Sigmoid colon (tissue), 7 donors: ENCODE measurements around the gene PHTF2. TPM values are rescaled to one million over a fixed set of nuclear protein-coding genes. Genes with fewer than 3 reads are reported as not detected.

Experiments used
- DNase-seq: peaks from one replicate; pipeline ENCODE4 v3.0.0-alpha.2; 2019
- H3K27ac ChIP-seq, 4 donors: fragments of 200-600 bp; sonication (generic); one replicate each; pipeline ENCODE4 v1.5.1; 2016 to 2019; ENCODE audit warnings: mild to moderate bottlenecking in 1 of 4
- H3K27me3 ChIP-seq, 3 donors: fragments of 200-600 bp; sonication (generic); one replicate each; pipeline ENCODE4 v1.5.1; 2019; ENCODE audit warnings: mild to moderate bottlenecking in 1 of 3
- H3K36me3 ChIP-seq, 4 donors: fragments of 200-600 bp; sonication (generic); one replicate each; pipeline ENCODE4 v1.5.1; 2016 to 2019
- H3K4me1 ChIP-seq, 4 donors: fragments of 200-600 bp; sonication (generic); one replicate each; pipeline ENCODE4 v1.5.1; 2017 to 2019
- H3K4me3 ChIP-seq, 4 donors: fragments of 200-600 bp; sonication (generic); one replicate each; pipeline ENCODE4 v1.5.1; 2017 to 2019; ENCODE audit warnings: mild to moderate bottlenecking in 2 of 4, moderate library complexity in 1 of 4
- H3K9me3 ChIP-seq, 4 donors: fragments of 200-600 bp in 3 of 4; sonication (generic) in 3 of 4; one replicate each; pipeline versions ENCODE4 v1.5.1 to v1.6.1; 2013 to 2019
- EP300 ChIP-seq, 4 donors: sonication (generic); formaldehyde crosslinking; IDR thresholded peaks; one replicate each; pipeline ENCODE4 v1.6.1; 2017; ENCODE audit warnings: antibody characterized with exemption in 4 of 4
- POLR2A ChIP-seq, 2 donors: fragments of 450-650 bp; IDR thresholded peaks; one replicate each; pipeline ENCODE4 v1.6.1; 2016; ENCODE audit warnings: antibody characterized with exemption in 2 of 2, mild to moderate bottlenecking in 2 of 2, moderate library complexity in 2 of 2
- POLR2AphosphoS5 ChIP-seq, 4 donors: sonication (generic); formaldehyde crosslinking; IDR thresholded peaks; one replicate each; pipeline ENCODE4 v1.6.1; 2017; ENCODE audit warnings: antibody characterized with exemption in 4 of 4
- WGBS, 2 donors: extraction: QIAGEN DNeasy Blood & Tissue Kit; methylation state at CpG; one replicate each; pipeline ENCODE4 v1.1.7; 2013; 5-methylcytosine and 5-hydroxymethylcytosine counted together
- intact Hi-C: fragments of 100-400 bp; cut with DNase I; formaldehyde crosslinking; loops from one replicate; pipeline ENCODE4 v1.15.1; 2023
- polyA plus RNA-seq, 3 donors: library from polyadenylated mRNA; stranded (reverse); fragments of 200-250 nt; gene quantifications; one replicate each; pipeline ENCODE4 v1.2.3, GENCODE V29; 2013
- total RNA-seq, 4 donors: library from RNA; depleted of rRNA; stranded (reverse); fragments of >200 nt; gene quantifications; one replicate each; pipeline ENCODE4 v1.1.0, GENCODE V29; 2016
- TF ChIP-seq, protein P1 (sequence below), 4 experiments: fragments of 450-650 bp in 3 of 4; fragments of 200-600 bp in 1 of 4; IDR thresholded peaks; one replicate each; pipeline ENCODE4 v1.5.1; 2016 to 2019; ENCODE audit warnings: antibody characterized with exemption in 4 of 4, mild to moderate bottlenecking in 3 of 4, moderate library complexity in 2 of 4
- donor health status: healthy with polysubstance abuse.
- donor health status: Bipolar disorder and iron deficiency.
- donor health status: healthy.

The PHTF2 gene
- total and polyA plus RNA-seq, 7 donors = 2.3 to 19.3 (median 17.4) TPM

DNA sequence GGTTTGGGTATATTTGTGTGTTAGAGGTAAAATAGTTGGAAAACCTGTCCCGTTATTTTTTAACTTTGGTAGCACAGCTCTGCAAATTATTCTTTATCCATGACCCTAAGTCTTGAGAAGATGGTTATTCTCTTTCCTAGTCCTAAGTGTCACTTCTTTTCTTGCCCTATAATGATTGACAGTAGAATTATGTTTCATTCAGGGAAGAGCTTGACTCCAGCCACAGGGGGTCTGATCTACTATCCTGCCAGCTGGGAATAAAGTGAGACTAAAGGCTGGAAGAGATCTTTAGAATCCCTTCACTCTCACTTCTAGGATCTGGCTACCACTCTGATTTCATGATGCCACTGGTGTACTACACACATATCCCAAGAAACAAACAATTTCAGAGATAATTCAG, 90.4 kb downstream of the PHTF2 start:
- Histone ChIP-seq H3K9me3 (no peaks in the 10 kb centered on the region), H3K27me3 (no peaks in the 10 kb centered on the region), H3K4me3 (no peak overlapping the region), H3K4me1 (peaks cover 0 to 13% (median 2%) of the 10 kb centered on the region in 4 donors), H3K36me3 (no peaks in the 10 kb centered on the region), H3K27ac (no peak overlapping the region)
- TF ChIP-seq EP300 (IDR thresholded peaks at IDR 0.05) (no peak), POLR2AphosphoS5 (IDR thresholded peaks at IDR 0.05) (no peak), POLR2A (IDR thresholded peaks at IDR 0.05) (no peak)
- TF ChIP-seq, protein P1, sequence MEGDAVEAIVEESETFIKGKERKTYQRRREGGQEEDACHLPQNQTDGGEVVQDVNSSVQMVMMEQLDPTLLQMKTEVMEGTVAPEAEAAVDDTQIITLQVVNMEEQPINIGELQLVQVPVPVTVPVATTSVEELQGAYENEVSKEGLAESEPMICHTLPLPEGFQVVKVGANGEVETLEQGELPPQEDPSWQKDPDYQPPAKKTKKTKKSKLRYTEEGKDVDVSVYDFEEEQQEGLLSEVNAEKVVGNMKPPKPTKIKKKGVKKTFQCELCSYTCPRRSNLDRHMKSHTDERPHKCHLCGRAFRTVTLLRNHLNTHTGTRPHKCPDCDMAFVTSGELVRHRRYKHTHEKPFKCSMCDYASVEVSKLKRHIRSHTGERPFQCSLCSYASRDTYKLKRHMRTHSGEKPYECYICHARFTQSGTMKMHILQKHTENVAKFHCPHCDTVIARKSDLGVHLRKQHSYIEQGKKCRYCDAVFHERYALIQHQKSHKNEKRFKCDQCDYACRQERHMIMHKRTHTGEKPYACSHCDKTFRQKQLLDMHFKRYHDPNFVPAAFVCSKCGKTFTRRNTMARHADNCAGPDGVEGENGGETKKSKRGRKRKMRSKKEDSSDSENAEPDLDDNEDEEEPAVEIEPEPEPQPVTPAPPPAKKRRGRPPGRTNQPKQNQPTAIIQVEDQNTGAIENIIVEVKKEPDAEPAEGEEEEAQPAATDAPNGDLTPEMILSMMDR (IDR thresholded peaks at IDR 0.05) = no peak
- intact Hi-C loops = no loop called here
- 98% methylated on average over 1 of the region's 1 CpG for WGBS, 2 donors
- no peak for DNase-seq

DNA sequence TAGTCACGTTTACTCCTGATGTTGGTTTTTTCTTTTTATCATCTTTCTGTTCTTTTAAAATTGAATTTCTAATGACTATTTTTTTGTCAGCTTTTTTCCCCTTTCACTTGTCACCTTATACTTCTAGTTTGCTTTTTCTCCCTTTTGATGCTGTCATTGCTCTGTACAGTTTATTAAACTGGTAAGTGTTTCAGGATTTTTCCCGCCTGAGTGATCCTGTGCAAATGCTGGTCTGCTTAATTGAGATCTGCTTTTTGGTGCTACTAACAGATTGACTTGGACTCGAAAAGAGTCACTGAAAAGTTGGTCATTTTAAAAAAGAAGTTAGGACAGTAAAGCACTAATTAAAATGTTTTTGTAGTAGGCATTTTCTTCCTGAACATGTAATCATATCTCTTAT, 95.2 kb downstream of the PHTF2 start:
- H3K27ac ChIP-seq = no peak overlapping the region
- 88 to 89% methylated on average over 3 of the region's 3 CpGs for WGBS, 2 donors
- no peaks in the 10 kb centered on the region for H3K27me3 ChIP-seq
- no peaks in the 10 kb centered on the region for H3K36me3 ChIP-seq
- TF ChIP-seq EP300 (IDR thresholded peaks at IDR 0.05) = no peak
- no peak for TF ChIP-seq POLR2A (IDR thresholded peaks at IDR 0.05)
- TF ChIP-seq, protein P1 (IDR thresholded peaks at IDR 0.05) = no peak
- intact Hi-C loops = no loop called here
- no peaks in the 10 kb centered on the region for H3K4me1 ChIP-seq
- H3K4me3 ChIP-seq = no peak overlapping the region
- DNase-seq = no peak
- no peaks in the 10 kb centered on the region for H3K9me3 ChIP-seq

DNA sequence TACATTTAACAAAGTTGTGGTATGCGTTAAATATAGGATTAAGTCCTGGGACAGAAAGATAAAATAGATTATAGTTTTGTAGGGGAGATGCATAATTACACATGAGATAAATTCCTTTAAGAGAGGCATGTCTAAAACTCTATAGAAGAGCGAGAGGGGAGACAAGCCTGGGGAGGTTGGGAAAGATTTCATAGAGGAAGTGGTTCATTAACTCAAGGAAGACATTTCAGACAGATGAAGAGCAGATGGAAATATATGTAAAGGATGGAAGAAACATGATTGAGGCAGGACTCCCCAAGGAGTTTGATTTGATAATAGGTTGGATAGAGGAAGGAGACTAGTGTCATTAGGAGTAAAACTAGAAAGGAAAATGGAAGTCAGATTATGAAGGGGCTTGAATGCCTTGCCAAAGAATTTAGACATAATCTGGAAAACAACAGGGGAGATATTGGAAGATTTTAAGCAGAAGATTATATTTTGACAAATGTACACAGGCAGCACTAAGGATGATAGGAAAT, 96.1 kb downstream of the PHTF2 start:
- WGBS, 2 donors = 84 to 93% methylated on average over 2 of the region's 2 CpGs
- H3K9me3 ChIP-seq = no peaks in the 10 kb centered on the region
- TF ChIP-seq EP300 (IDR thresholded peaks at IDR 0.05) (no peak), POLR2A (IDR thresholded peaks at IDR 0.05) (no peak), POLR2AphosphoS5 (IDR thresholded peaks at IDR 0.05) (no peak)
- TF ChIP-seq, protein P1 (IDR thresholded peaks at IDR 0.05) = no peak

DNA sequence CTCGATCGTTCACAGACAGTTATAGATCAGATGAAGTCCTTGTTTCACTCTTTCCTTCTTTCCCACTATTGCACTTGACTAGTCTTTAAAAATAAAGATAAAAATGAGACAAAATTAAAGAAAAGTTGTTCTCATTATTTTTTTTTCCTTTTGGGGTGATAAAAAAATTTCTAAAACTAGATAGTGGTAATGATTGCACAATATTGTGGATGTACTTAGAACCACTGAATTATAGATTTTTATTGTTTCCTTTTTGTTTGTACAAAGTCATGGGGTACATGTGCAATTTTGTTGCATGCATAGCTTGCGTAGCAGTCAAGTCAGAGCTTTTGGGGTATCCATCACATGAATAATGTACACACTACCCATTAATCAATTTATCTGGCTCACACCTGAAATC, 97.3 kb downstream of the PHTF2 start:
- H3K4me3 ChIP-seq = no peak overlapping the region
- intact Hi-C loops = no loop called here
- H3K27me3 ChIP-seq = no peaks in the 10 kb centered on the region
- no peaks in the 10 kb centered on the region for H3K36me3 ChIP-seq
- no peaks in the 10 kb centered on the region for H3K4me1 ChIP-seq
- TF ChIP-seq POLR2AphosphoS5 (IDR thresholded peaks at IDR 0.05) = no peak
- TF ChIP-seq EP300 (IDR thresholded peaks at IDR 0.05) = no peak
- no peak for TF ChIP-seq POLR2A (IDR thresholded peaks at IDR 0.05)
- TF ChIP-seq, protein P1 (IDR thresholded peaks at IDR 0.05) = no peak
- 93 to 97% methylated on average over 3 of the region's 3 CpGs for WGBS, 2 donors
- H3K27ac ChIP-seq = no peak overlapping the region
- no peaks in the 10 kb centered on the region for H3K9me3 ChIP-seq
- no peak for DNase-seq

More for the DNA sequence above, 96.1 kb downstream of the PHTF2 start:
- H3K36me3 ChIP-seq = no peaks in the 10 kb centered on the region
- no peak overlapping the region for H3K4me3 ChIP-seq
- H3K27ac ChIP-seq = no peak overlapping the region
- intact Hi-C loops = no loop called here
- H3K27me3 ChIP-seq = no peaks in the 10 kb centered on the region
- no peaks in the 10 kb centered on the region for H3K4me1 ChIP-seq
- no peak for DNase-seq

DNA sequence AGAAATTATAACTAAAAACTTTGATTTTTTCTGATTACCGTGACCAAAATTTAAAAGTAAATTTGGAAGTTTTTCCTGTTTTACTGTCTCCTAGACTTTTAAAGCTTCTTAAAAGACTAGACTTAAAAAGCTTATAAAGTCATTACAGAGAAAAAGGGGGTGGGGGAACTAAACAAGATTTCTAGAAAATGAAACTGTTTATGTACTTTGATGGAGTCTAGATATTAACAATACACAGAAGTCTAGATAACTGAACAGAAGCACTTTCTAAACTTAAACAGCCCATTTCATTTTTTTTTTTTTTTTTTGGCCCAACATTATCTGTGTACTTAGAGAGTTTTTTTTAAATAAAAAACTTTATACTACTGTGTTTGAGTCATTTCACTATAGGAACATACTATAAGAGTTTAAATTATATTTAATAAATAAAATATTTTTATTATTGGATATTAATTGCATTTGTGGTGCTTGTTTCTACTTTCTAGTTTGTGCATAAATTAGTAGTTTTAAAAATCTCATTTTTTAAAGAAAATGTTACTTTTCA, 98.5 kb downstream of the PHTF2 start:
- no peak overlapping the region for H3K27ac ChIP-seq
- H3K27me3 ChIP-seq = no peaks in the 10 kb centered on the region
- TF ChIP-seq EP300 (IDR thresholded peaks at IDR 0.05) (no peak), POLR2A (IDR thresholded peaks at IDR 0.05) (no peak), POLR2AphosphoS5 (IDR thresholded peaks at IDR 0.05) (no peak)
- TF ChIP-seq, protein P1 (IDR thresholded peaks at IDR 0.05) = no peak
- intact Hi-C loops = no loop called here
- no peaks in the 10 kb centered on the region for H3K9me3 ChIP-seq
- no peaks in the 10 kb centered on the region for H3K4me1 ChIP-seq
- peaks cover 0 to under 1% (median 0%) of the 10 kb centered on the region in 4 donors for H3K36me3 ChIP-seq
- no peak for DNase-seq
- no peak overlapping the region for H3K4me3 ChIP-seq
- WGBS, 2 donors = 98 to 99% methylated on average over 1 of the region's 1 CpG
